K562 (cell line): ENCODE data around the gene COX6A2. TPM values are rescaled to one million over a fixed set of nuclear protein-coding genes. Genes with fewer than 3 reads are reported as not detected.

Source experiments
- ARID1B ChIP-seq: fragments of 450-650 bp; IDR thresholded peaks from 2 replicates; pipeline ENCODE4 v1.6.1; 2016; ENCODE audit warnings: antibody characterized with exemption, mild to moderate bottlenecking, inconsistent platforms
- BCOR ChIP-seq: fragments of 450-650 bp; IDR thresholded peaks from 2 replicates; pipeline ENCODE4 v1.6.1; 2016
- BRF1 ChIP-seq: IDR thresholded peaks from 3 replicates; pipeline ENCODE4 v1.6.1; 2011; ENCODE audit warnings: borderline replicate concordance, mild to moderate bottlenecking; ENCODE audit not compliant: insufficient read length; ENCODE audit errors: extremely low read depth
- CBFB ChIP-seq: sonication (generic); formaldehyde crosslinking; IDR thresholded peaks from 2 replicates; pipeline ENCODE4 v1.4.0; 2020; ENCODE audit warnings: mild to moderate bottlenecking, missing genetic modification reagents
- HMBOX1 ChIP-seq: sonication (generic); IDR thresholded peaks from 2 replicates; pipeline ENCODE4 v1.6.1; 2016
- JUND ChIP-seq, 2 experiments: IDR thresholded peaks; 2 replicates in 1 of 2; 3 replicates in 1 of 2; pipeline ENCODE4 v1.6.1; 2011; ENCODE audit warnings: borderline replicate concordance in 2 of 2, low read depth in 2 of 2, low read length in 2 of 2, improper control_type of control experiment in 1 of 2, missing biosample characterization in 1 of 2, missing genetic modification characterization in 1 of 2, missing genetic modification reagents in 1 of 2
- KDM1A ChIP-seq, 2 experiments: fragments of 450-650 bp; IDR thresholded peaks; 2 replicates each; pipeline ENCODE4 v1.6.1; 2016; ENCODE audit warnings: mild to moderate bottlenecking in 2 of 2
- MYC ChIP-seq, 2 experiments: fragments of 250-450 bp in 1 of 2; sonication (Bioruptor Pico) in 1 of 2; IDR thresholded peaks; 2 replicates each; pipeline versions ENCODE4 v1.5.1 to v1.6.1; 2012 to 2021; ENCODE audit warnings: low read depth in 2 of 2, borderline replicate concordance in 1 of 2, improper control_type of control experiment in 1 of 2, low read length in 1 of 2, mild to moderate bottlenecking in 1 of 2, moderate library complexity in 1 of 2
- RUNX1 ChIP-seq: sonication (generic); IDR thresholded peaks from 2 replicates; pipeline ENCODE4 v1.6.1; 2016; ENCODE audit warnings: antibody characterized with exemption, low read depth
- SMAD3 ChIP-seq: fragments of 450-650 bp; formaldehyde crosslinking; conservative IDR thresholded peaks from 2 replicates; pipeline ENCODE4 v1.4.0; 2020; ENCODE audit warnings: mild to moderate bottlenecking
- SRSF1 ChIP-seq: fragments of 200-400 bp; formaldehyde crosslinking; IDR thresholded peaks from 2 replicates; pipeline ENCODE4 v1.6.1; 2017; ENCODE audit warnings: mild to moderate bottlenecking, low read depth, low read length, moderate library complexity
- TEAD1 ChIP-seq, 2 experiments: fragments of 450-650 bp in 1 of 2; sonication (generic) in 1 of 2; formaldehyde crosslinking; IDR thresholded peaks; 2 replicates each; pipeline versions ENCODE4 v1.4.0 to v1.8.0; 2020 to 2022; ENCODE audit warnings: mild to moderate bottlenecking in 2 of 2, missing genetic modification reagents in 1 of 2
- ZNF121 ChIP-seq: sonication (generic); formaldehyde crosslinking; conservative IDR thresholded peaks from 2 replicates; pipeline ENCODE4 v1.8.0; 2022; ENCODE audit warnings: missing genetic modification reagents
- ZNF280A ChIP-seq: fragments of 450-650 bp; IDR thresholded peaks from 2 replicates; pipeline ENCODE4 v1.6.1; 2018; ENCODE audit warnings: mild to moderate bottlenecking, low read depth; ENCODE audit not compliant: partially characterized antibody
- ZNF398 ChIP-seq: fragments of 250-450 bp; sonication (Bioruptor Pico); IDR thresholded peaks from 2 replicates; pipeline ENCODE4 v1.8.0; 2021; ENCODE audit warnings: moderate library complexity, mild to moderate bottlenecking, inconsistent platforms
- ZNF551 ChIP-seq: fragments of 250-450 bp; sonication (Bioruptor Pico); IDR thresholded peaks from 2 replicates; pipeline ENCODE4 v1.5.0; 2021; ENCODE audit warnings: mild to moderate bottlenecking, moderate library complexity
- ZNF583 ChIP-seq: fragments of 250-450 bp; sonication (Bioruptor Pico); IDR thresholded peaks from 2 replicates; pipeline ENCODE4 v1.4.0; 2020
- polyA plus RNA-seq, 8 experiments: library from polyadenylated mRNA; depleted of rRNA in 4 of 8; stranded (reverse) in 5 of 8; unstranded in 3 of 8; fragments of >200 nt; fragmentation: Nextera tagmentation in 2 of 8; fragmentation: Illumina TruSeq in 1 of 8; extraction: Ambion mirVana in 2 of 8; extraction: Trizol in 1 of 8; gene quantifications; 2 replicates each; pipeline versions ENCODE4 v1.2.1 to v1.2.3, GENCODE V29; 2011 to 2014; ENCODE audit warnings: inconsistent platforms in 1 of 8, missing spikeins in 1 of 8
- total RNA-seq, 7 experiments: library from RNA; depleted of rRNA in 6 of 7; stranded (reverse); fragments of >200 nt in 6 of 7; fragmentation: Illumina TruSeq in 2 of 7; extraction: Trizol in 2 of 7; gene quantifications; 2 replicates each; pipeline versions ENCODE4 v1.2.1 to v1.2.3, GENCODE V29; 2011 to 2021; ENCODE audit warnings: low replicate concordance in 1 of 7
- TF ChIP-seq, protein P1 (sequence below): IDR thresholded peaks from 2 replicates; pipeline ENCODE4 v1.6.1; 2016; ENCODE audit warnings: missing genetic modification characterization, missing compliant biosample characterization

COX6A2 gene
- total and polyA plus RNA-seq, 9 of the 15 experiments (the other 6 are each of a cell fraction or from before 2014, with no cell fraction given), result not detected

- TF ChIP-seq ZNF280A, result no peak
- no peak for TF ChIP-seq RUNX1
- TF ChIP-seq, protein P1, sequence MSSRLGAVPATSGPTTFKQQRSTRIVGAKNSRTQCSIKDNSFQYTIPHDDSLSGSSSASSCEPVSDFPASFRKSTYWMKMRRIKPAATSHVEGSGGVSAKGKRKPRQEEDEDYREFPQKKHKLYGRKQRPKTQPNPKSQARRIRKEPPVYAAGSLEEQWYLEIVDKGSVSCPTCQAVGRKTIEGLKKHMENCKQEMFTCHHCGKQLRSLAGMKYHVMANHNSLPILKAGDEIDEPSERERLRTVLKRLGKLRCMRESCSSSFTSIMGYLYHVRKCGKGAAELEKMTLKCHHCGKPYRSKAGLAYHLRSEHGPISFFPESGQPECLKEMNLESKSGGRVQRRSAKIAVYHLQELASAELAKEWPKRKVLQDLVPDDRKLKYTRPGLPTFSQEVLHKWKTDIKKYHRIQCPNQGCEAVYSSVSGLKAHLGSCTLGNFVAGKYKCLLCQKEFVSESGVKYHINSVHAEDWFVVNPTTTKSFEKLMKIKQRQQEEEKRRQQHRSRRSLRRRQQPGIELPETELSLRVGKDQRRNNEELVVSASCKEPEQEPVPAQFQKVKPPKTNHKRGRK (tag), result 0 out of 2 replicates have a peak, but pooled peaks have one; percentile 19
- TF ChIP-seq TEAD1 (CRISPR knock-in tag; IDR thresholded peaks at IDR 0.05), result no peak
- no peak for TF ChIP-seq ZNF398
- TF ChIP-seq MYC (IDR thresholded peaks at IDR 0.05; ENCODE audit: low read depth, low read length), result 0 out of 2 replicates have a peak, but pooled peaks have one; percentile 17
- no peak for TF ChIP-seq MYC (CRISPR knock-in tag; IDR thresholded peaks at IDR 0.05; ENCODE audit: borderline replicate concordance, low read depth)
- TF ChIP-seq ZNF551 (CRISPR knock-in tag), result no peak
- 0 out of 4 replicates have a peak, but pooled peaks of 1 of the 2 experiments have one; percentile 14 for TF ChIP-seq KDM1A (IDR thresholded peaks at IDR 0.05)
- TF ChIP-seq ZNF121 (CRISPR knock-in tag), result no peak
- peak; percentile 58 for TF ChIP-seq BCOR
- 0 out of 2 replicates have a peak, but pooled peaks have one; percentile 31 for TF ChIP-seq JUND (IDR thresholded peaks at IDR 0.05; ENCODE audit: borderline replicate concordance, low read depth, low read length)
- TF ChIP-seq JUND (tag; IDR thresholded peaks at IDR 0.05; ENCODE audit: borderline replicate concordance, low read depth, low read length), result no peak
- TF ChIP-seq HMBOX1, result 0 out of 2 replicates have a peak, but pooled peaks have one; percentile 41
- no peak for TF ChIP-seq ARID1B
- no peak for TF ChIP-seq BRF1
- no peak for TF ChIP-seq SMAD3 (CRISPR knock-in tag)
- no peak for TF ChIP-seq CBFB (CRISPR knock-in tag)
- no peak for TF ChIP-seq SRSF1
- peak; percentile 29; the same call in 1 of the 2 replicates for TF ChIP-seq ZNF583
Measured at GRCh38 chr16:31460582-31461002, 32.4 kb upstream of the COX6A2 start (continued).
